Measurements from ENCODE around the gene MDFIC.

The MDFIC gene

GRCh38 chr7:114924038-114924712 is 2.3 kb downstream of the MDFIC start:
- no peak for TF ChIP-seq CTCF (conservative IDR thresholded peaks at IDR 0.05; ENCODE audit: low read depth, low read length)
- H3K4me3 ChIP-seq (ENCODE audit: low read depth, low read length), result peak overlapping the region; percentile 86
- no peak for DNase-seq (ENCODE audit: low read depth)

GRCh38 chr7:114925434-114925833 is 3.5 kb downstream of the MDFIC start:
- no peak overlapping the region for H3K4me3 ChIP-seq (ENCODE audit: low read depth, low read length)
- no peak for TF ChIP-seq CTCF (conservative IDR thresholded peaks at IDR 0.05; ENCODE audit: low read depth, low read length)
- DNase-seq (ENCODE audit: low read depth), result no peak

- no peak overlapping the region for H3K4me3 ChIP-seq (ENCODE audit: low read depth, low read length)
- TF ChIP-seq CTCF (conservative IDR thresholded peaks at IDR 0.05; ENCODE audit: low read depth, low read length), result no peak
- DNase-seq (ENCODE audit: low read depth), result no peak
Measured at GRCh38 chr7:114928060-114928459, 6.2 kb downstream of the MDFIC start.

GRCh38 chr7:114929570-114929969 is 7.7 kb downstream of the MDFIC start:
- peak; percentile 35 for TF ChIP-seq CTCF (conservative IDR thresholded peaks at IDR 0.05; ENCODE audit: low read depth, low read length)
- H3K4me3 ChIP-seq (ENCODE audit: low read depth, low read length), result no peak overlapping the region

GRCh38 chr7:114930107-114930661 is 8.3 kb downstream of the MDFIC start:
- no peak overlapping the region for H3K4me3 ChIP-seq (ENCODE audit: low read depth, low read length)
- no peak for TF ChIP-seq CTCF (conservative IDR thresholded peaks at IDR 0.05; ENCODE audit: low read depth, low read length)
- DNase-seq (ENCODE audit: low read depth), result no peak

More at GRCh38 chr7:114929570-114929969, 7.7 kb downstream of the MDFIC start:
- no peak for DNase-seq (ENCODE audit: low read depth)

GRCh38 chr7:114930829-114931655 is 9.1 kb downstream of the MDFIC start:
- no peak overlapping the region for H3K4me3 ChIP-seq (ENCODE audit: low read depth, low read length)
- no peak for TF ChIP-seq CTCF (conservative IDR thresholded peaks at IDR 0.05; ENCODE audit: low read depth, low read length)
- peak; percentile 81 for DNase-seq (ENCODE audit: low read depth)
